Ureter (tissue), 1 donor: ENCODE results near the gene RMND1. TPM values are rescaled to one million over a fixed set of nuclear protein-coding genes. Genes with fewer than 3 reads are reported as not detected.
"Not testable (repeated sequence)": the region's sequence is repeated elsewhere in the genome, so short reads cannot be mapped to it uniquely, and the experiment has no call there.

ENCODE experiments used
- DNase-seq: peaks from one replicate; pipeline ENCODE4 v3.0.0-alpha.2; 2020; ENCODE audit warnings: low spot score
- total RNA-seq: library from RNA; stranded (reverse); gene quantifications from one replicate; pipeline ENCODE4 v1.2.4, GENCODE V29; 2023
- donor health status: DM: yes; HTN: yes; CAD: no.

Gene RMND1
- 23.0 TPM for total RNA-seq

GRCh38 chr6:151451950-151452749 is at the start of gene RMND1:
RMND1 (minus strand) TSS chr6:151452126; CDS start chr6:151445811, 6,315 bp downstream.
- peak; percentile 100 for DNase-seq

DNA sequence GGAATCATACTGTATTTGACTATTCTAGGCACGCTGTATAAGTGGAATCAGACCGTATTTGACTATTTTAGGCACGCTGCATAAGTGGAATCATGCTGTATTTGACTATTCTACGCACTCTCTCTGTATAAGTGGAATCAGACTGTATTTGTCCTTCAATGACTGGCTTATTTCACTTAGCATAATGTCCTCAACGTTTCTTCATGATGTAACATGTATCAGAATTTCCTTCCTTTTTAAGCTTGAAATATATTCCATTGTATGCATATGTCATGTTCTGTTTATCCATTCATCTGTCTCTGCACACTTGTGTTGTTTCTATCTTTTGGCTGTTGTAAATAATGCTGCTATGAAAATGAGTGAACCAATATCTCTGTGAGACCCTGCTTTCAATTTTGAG is 47.6 kb upstream of the RMND1 start:
- no peak for DNase-seq

DNA sequence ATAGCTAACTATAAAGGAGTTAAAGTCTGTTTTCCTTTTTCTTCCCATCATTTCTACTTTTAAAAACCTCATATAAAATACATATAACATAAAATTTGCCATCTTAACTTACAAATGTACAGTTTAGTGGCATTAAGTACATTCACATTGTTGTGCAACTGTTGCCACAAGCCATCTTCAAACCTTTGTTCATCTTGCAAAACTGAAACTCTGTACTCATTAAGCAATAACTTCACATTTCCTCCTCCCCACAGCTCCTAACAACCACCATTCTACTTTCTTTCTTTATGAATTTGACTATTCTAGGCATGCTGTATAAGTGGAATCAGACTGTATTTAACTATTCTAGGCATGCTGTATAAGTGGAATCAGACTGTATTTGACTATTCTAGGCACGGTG is 46.4 kb upstream of the RMND1 start:
- no peak for DNase-seq

- DNase-seq: no peak
Observed at GRCh38 chr6:151497905-151498304, 46.0 kb upstream of the RMND1 start.

GRCh38 chr6:151495380-151495779 is 43.5 kb upstream of the RMND1 start:
- DNase-seq: no peak

DNA sequence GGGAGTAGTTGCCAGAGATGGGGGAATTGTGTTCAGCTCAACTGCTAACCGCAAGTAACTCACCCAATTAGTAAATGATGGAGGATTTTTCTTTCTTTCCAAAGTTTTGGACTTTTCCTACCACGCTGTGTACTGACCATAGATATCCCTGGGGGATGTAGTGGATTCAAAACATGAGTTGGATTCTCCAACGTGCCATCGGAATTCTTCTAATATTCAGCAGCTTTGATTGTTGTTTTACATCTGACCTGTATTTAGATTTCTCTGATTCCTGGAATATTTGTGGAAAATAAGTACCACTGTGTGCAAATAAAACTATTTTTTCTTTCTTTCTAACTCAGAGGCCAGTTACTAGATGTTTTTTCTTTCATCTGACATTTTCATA is 43.0 kb upstream of the RMND1 start:
- DNase-seq: no peak

DNA sequence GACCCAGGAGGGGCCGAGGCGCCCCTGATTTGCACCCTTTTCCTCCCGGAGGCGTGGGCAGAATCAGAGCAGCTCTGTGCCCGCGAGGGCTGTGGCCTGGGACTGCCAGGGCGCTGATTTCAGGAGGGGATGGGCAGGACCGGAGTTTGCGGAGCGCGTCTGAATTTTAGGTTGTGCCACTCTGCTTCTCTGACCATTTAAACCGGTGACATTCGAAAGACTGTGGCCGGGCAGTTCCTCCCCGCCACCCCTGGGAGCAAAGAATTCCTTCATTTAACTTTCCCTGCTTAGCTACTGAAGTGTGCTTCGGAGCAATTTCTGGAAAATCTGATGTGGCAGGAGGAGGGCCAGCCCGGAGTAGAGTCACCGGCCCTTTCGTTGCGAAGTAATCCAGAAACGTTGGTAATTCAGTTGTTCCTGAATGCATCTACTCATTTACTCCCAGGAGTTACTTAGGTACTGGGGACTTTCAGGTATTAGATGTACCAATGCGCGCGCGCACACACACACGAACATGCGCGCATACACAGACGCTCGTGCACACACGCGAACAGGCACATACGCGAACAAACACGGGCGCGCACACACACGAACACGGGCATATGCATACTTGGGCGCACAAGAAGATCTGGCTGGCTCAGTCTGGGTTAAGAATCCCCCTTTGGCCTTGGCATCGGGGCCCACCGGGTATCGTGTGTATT is 42.5 kb upstream of the RMND1 start:
- no peak for DNase-seq

DNA sequence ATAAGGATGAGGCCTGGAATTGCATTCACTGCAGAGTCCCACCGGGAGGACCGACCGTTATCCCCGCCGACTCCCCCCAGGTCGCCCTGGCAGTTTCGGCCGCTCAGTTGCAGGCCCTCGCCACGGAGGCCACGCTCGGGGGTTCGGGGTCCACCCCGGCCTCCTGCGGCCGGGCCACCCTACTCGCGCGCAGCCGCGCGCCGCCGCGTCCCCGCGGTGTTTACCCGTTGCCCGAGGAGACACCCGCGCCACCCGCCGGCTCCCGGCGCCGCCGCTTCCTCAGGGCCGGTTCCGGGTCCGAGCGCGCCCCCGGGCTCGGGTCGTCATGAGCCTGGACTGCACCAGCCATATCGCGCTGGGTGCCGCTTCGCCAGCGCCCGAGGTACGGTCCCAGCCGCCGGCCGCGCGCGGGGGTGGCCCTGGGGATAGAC is 41.9 kb upstream of the RMND1 start, which contains the start of gene CCDC170:
Gene CCDC170 (plus strand): TSS at position 214 of the 431 bp plus-strand sequence. CDS start 112 bp downstream, at position 326.
- peak; percentile 54 for DNase-seq

GRCh38 chr6:151493161-151493803 is 41.4 kb upstream of the RMND1 start:
- no peak for DNase-seq

GRCh38 chr6:151490996-151491395 is 39.1 kb upstream of the RMND1 start:
- DNase-seq: no peak

GRCh38 chr6:151488226-151488625 is 36.3 kb upstream of the RMND1 start:
- DNase-seq: no peak

- DNase-seq: no peak
Observed at GRCh38 chr6:151483994-151484393, 32.1 kb upstream of the RMND1 start.

DNA sequence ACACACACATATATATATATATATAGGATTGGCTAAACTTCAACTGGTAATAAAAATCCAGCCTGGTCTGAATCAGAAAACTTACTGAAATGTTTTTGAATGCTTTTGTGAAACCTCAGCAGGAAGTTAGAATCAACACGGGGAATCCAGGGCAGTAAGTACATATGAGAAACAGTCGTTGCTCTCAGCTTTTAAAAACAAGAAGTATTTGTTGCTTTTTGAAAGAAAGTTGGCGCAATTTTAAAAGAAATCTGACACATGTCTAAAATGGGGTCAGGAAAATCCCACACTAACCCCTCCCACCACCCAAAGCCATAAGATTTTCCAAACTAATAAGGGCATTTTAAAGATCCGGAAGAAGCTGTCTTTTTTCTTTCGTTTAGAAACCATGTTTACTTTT is 30.4 kb upstream of the RMND1 start:
- DNase-seq: no peak

DNA sequence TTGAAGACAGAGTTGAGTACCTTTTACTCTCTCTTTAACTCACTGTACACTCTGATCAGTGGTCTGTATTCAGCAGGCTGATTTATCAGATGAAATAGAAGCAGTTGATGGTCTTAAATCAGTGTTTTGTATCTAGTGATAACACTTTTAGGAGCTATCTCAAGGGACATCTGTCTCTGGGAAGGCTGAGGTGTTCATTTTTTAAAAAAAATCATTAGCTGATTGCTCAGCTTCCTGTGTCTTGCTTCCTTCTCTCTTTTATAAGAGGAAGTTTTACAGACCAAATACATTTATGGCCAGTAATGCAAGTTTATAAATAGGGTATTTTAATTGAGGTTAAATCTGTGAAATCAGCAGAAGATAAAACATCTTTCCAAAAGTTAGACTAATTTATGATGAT is 29.9 kb upstream of the RMND1 start:
- no peak for DNase-seq

DNA sequence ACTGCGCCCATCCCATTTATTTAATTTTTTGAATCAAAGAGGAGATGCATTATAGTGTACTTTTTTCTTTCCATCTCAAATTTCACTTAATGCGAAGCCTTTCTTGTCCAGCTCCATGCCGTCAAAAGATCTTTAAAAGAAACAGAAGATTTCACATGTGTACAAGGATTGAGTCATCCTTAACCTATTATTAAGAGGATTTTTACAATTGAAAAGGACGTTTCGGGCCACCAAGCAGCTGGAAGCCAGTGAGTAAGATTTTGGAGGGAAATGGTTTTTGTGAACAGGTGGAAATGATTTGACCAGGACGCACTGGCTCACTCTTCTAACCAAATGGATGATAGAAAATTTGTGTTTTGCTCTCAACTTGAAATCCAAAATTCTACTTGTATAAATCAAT is 26.7 kb upstream of the RMND1 start:
- no peak for DNase-seq

- DNase-seq: no peak
Observed at GRCh38 chr6:151477726-151478125, 25.8 kb upstream of the RMND1 start.

GRCh38 chr6:151475653-151476523 is 24.0 kb upstream of the RMND1 start:
- DNase-seq: no peak

GRCh38 chr6:151464702-151465101 is 12.8 kb upstream of the RMND1 start:
- no peak for DNase-seq

- no peak for DNase-seq
Observed at GRCh38 chr6:151461673-151462072, 9.7 kb upstream of the RMND1 start.

DNA sequence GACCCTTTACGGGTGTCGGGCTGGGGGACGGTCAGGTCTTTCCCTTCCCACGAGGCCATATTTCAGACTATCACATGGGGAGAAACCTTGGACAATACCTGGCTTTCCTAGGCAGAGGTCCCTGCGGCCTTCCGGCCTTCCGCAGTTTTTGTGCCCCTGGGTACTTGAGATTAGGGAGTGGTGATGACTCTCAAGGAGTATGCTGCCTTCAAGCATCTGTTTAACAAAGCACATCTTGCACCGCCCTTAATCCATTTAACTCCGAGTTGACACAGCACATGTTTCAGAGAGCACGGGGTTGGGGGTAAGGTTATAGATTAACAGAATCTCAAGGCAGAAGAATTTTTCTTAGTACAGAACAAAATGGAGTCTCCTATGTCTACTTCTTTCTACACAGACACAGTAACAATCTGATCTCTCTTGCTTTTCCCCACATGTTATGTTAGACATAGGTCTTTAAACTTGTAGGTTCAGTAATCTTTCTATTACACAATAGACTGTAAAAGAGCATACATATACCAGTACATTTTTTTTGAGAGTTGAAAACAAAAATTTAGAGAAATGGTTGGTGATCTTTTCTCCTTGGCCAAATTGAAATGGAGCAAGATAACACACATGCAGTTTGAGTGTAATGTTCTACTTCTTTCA is 3.9 kb upstream of the RMND1 start:
- DNase-seq: not testable (repeated sequence)
